MG63 (cell line): ENCODE data around the gene PCBD1. TPM values are rescaled to one million over a fixed set of nuclear protein-coding genes. Genes with fewer than 3 reads are reported as not detected.

ENCODE experiments used
- DNase-seq: peaks from one replicate; pipeline ENCODE4 v3.0.0-alpha.2; 2020
- H3K27me3 ChIP-seq: fragments of 250-450 bp; sonication (Bioruptor Pico); 2 replicates; pipeline ENCODE4 v1.5.1; 2020; ENCODE audit warnings: mild to moderate bottlenecking, moderate library complexity
- H3K36me3 ChIP-seq: fragments of 250-450 bp; sonication (Bioruptor Pico); 2 replicates; pipeline ENCODE4 v1.5.1; 2020; ENCODE audit warnings: mild to moderate bottlenecking, moderate library complexity
- H3K4me3 ChIP-seq: fragments of 250-450 bp; sonication (Bioruptor Pico); 2 replicates; pipeline ENCODE4 v1.5.1; 2020; ENCODE audit warnings: mild to moderate bottlenecking, moderate library complexity
- H3K9me3 ChIP-seq: fragments of 250-450 bp; sonication (Bioruptor Pico); 2 replicates; pipeline ENCODE4 v1.5.1; 2020; ENCODE audit warnings: mild to moderate bottlenecking, moderate library complexity
- total RNA-seq: library from RNA; depleted of rRNA; stranded (reverse); fragments of >200 nt; shearing (Covaris generic); gene quantifications from 2 replicates; pipeline ENCODE4 v1.2.3, GENCODE V29; 2014; ENCODE audit warnings: low replicate concordance; rRNA removed

The PCBD1 gene
- total RNA-seq, 1 experiment from 2014 or later: 21.0 TPM

DNA sequence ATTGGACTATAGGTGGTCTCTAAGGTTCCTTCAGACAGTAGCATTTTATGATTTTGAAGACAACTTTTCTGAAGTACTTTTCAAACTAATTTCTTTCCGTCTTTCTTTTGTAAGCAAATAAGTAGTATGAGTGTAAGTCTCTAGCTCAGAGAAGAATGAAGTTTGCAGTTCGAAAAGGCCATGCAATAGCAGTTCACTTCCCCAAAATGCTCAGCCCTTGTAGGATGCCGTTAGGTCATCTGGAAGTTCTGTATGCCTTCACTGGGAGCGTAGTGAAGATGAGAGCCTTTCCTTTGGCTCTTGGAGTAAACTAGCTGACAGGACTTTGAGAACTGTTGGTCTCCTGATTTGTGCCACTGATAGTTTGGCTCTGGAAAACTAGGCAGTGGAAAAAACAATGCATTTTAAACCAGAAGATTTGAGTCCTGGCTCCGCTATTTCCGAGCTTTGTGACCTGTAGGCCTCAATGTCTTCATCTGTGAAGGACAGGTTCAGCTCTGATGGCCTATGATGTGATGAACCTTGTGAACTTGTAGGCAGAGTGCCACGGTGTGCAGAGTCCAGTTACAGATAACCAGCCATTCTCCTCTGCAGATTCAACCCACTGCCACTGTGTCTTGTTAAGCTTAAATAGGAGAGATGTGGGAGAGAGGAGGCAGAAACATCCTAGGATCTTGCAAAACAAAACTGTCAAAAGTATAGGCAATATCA, 53.8 kb downstream of the PCBD1 start:
- DNase-seq: no peak

DNA sequence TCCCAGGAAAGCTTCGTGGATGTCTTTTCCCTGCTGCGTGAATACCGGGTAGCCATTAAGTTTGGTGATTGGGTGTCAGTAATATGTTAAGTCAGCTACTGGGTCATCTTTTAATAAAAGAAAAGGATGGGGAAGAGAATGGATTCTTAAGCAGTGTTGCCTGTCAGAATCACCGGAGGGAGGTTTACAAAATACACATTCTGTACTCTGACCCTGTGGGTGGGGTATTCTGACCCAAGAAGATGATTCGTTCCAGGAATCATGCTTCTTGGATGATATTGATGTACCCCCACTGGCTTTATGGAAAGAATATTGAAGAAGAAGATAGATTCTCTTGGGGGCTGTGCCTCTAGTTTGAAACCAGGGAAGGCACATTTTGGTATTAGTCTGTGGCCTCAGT, 54.3 kb downstream of the PCBD1 start:
- no peak for DNase-seq
- peaks cover 6% of the 10 kb centered on the region for H3K9me3 ChIP-seq
- no peaks in the 10 kb centered on the region for H3K27me3 ChIP-seq
- H3K36me3 ChIP-seq: 0 out of 2 replicates have a peak, but pooled peaks cover 2% of the 10 kb centered on the region
- H3K4me3 ChIP-seq: no peak overlapping the region

More for the DNA sequence above, 53.8 kb downstream of the PCBD1 start:
- Histone ChIP-seq H3K9me3 (peaks cover 6% of the 10 kb centered on the region), H3K27me3 (no peaks in the 10 kb centered on the region), H3K4me3 (no peak overlapping the region), H3K36me3 (0 out of 2 replicates have a peak, but pooled peaks cover 2% of the 10 kb centered on the region)

DNA sequence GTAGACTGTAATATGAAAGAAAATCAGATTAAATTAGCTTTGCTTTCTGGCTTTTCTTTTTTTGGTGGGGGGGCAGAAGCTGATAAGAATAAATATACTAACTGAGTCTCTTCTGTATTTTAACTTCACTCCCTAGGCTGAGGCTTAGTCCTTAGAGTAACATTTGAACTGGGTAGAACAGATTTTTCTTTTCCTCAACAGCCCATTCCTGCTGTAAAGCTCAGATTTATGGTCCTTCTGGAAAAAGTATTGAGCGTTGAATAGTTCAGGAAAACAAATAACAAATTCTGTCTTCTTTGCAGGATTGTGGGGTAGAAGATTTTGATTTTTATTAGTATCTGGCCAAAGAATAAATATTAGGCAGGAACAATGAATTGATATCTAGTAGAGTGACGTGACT, 54.8 kb downstream of the PCBD1 start:
- H3K36me3 ChIP-seq: 0 out of 2 replicates have a peak, but pooled peaks cover 2% of the 10 kb centered on the region
- H3K4me3 ChIP-seq: no peak overlapping the region
- peaks cover 6% of the 10 kb centered on the region for H3K9me3 ChIP-seq
- no peak for DNase-seq
- H3K27me3 ChIP-seq: no peaks in the 10 kb centered on the region

Other genes with a start within 250 kb of the PCBD1 start
- gene ADAMTS14, start 216.1 kb downstream of the PCBD1 start, total RNA-seq: 1.6 and 2.7 TPM in 2 replicates
- gene TBATA, start 103.2 kb downstream of the PCBD1 start, total RNA-seq: not detected in 2 replicates
- gene SGPL1, start 72.6 kb downstream of the PCBD1 start, total RNA-seq: 16.4 and 19.3 TPM in 2 replicates